ENCODE data around the gene APBB2.

- no peak for TF ChIP-seq BHLHE40 (IDR thresholded peaks at IDR 0.05; ENCODE audit: low read depth, low read length)
- TF ChIP-seq, protein P1, sequence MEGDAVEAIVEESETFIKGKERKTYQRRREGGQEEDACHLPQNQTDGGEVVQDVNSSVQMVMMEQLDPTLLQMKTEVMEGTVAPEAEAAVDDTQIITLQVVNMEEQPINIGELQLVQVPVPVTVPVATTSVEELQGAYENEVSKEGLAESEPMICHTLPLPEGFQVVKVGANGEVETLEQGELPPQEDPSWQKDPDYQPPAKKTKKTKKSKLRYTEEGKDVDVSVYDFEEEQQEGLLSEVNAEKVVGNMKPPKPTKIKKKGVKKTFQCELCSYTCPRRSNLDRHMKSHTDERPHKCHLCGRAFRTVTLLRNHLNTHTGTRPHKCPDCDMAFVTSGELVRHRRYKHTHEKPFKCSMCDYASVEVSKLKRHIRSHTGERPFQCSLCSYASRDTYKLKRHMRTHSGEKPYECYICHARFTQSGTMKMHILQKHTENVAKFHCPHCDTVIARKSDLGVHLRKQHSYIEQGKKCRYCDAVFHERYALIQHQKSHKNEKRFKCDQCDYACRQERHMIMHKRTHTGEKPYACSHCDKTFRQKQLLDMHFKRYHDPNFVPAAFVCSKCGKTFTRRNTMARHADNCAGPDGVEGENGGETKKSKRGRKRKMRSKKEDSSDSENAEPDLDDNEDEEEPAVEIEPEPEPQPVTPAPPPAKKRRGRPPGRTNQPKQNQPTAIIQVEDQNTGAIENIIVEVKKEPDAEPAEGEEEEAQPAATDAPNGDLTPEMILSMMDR (conservative IDR thresholded peaks at IDR 0.05; ENCODE audit: low read depth, low read length) = no peak
- no peak for TF ChIP-seq POLR2A (IDR thresholded peaks at IDR 0.05; ENCODE audit: low read depth, low read length)
- no peak for TF ChIP-seq RAD21 (IDR thresholded peaks at IDR 0.05; ENCODE audit: low read length)
- TF ChIP-seq MAFK (IDR thresholded peaks at IDR 0.05; ENCODE audit: low read depth, low read length) = no peak
- no peak for TF ChIP-seq CEBPB (IDR thresholded peaks at IDR 0.05; ENCODE audit: low read depth, low read length)
- TF ChIP-seq SMC3 (IDR thresholded peaks at IDR 0.05; ENCODE audit: low read depth, low read length) = no peak
These were observed 82.2 kb downstream of the APBB2 start for GRCh38 chr4:41132055-41132683.

Measured in IMR-90 (cell line).